Activated CD8-positive, alpha-beta memory T cell treated with anti-CD3 and anti-CD28 coated beads, Interleukin-2, amount 50 U/mL, for 4 hours (primary cell): ENCODE data around the gene GNAO1.

ENCODE experiments used
- DNase-seq: peaks from one replicate; pipeline ENCODE4 v3.0.0-alpha.2; 2020

Gene GNAO1

DNA sequence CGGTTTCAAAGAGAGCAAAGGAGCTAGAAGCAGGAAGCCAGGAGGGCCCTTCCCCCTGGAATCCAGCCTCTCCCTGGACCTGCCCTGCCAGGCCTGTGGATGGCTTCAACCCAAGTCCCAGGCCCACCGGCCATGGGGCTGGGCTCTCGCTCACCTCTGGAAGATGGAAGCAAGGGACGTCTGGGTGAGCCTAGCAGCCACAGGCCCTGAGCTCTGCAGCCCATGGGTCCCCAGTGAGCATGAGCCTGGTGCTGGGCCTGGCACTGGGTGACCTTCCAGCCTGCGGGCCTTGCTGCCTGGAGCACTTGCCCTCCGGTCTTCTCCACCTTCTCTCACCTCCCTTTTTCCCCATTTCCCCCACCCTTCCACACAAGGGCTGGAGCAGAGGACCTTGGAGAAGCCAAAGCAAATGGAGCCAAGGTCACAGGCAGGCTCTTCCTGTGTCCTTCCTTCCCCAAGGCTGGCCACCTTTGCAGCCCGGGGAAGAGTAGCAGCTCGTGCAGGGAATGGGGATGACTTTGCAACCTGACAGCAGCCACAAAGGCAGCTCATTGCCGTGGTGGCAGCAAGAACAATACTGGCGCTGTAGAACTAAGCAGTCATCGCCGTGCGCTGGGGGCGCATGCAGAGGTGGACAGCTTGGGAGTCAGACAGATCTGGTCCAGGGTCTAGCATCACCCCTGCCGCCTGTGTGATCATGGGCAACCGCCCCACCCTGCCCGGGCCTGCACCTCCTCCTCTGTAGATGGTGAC, 147.5 kb downstream of the GNAO1 start:
- DNase-seq = no peak

DNA sequence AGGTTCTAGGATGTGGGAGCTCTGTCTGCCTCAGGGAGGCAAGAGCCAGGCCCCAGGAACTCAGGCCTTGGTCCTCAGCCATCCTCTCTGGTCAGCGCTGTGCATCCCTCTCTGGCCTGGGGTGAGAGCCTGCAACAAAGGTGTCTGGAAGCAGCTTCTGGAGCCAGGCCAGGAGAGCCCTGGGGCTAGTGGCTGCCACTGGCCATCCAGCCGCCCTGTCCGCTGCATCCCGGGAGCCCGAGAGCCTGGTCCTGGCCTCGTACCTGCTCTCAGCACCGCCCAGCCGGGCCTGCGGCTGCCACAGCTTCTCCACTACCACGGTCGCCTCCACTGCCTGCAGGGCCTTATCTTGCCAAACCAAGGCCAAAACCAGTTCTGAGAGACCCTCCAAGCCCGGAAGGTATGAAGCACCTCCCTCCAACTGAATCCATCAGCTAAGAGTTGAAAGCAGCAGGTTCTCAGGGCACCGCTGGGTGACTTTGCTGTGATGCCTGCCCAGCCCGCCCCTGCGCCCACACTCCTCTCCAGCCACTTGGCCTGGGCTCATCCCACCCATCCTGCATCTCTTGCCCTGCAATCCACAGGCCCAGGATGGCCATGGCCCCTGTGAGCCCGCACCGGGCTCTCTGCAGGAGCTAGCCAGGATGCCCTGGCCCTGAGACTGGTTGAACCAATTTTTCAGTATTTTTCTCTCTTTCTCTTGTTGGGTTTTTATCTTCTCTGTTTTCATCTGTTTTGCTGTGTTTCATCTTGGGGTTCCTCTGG, 148.3 kb downstream of the GNAO1 start:
- no peak for DNase-seq

DNA sequence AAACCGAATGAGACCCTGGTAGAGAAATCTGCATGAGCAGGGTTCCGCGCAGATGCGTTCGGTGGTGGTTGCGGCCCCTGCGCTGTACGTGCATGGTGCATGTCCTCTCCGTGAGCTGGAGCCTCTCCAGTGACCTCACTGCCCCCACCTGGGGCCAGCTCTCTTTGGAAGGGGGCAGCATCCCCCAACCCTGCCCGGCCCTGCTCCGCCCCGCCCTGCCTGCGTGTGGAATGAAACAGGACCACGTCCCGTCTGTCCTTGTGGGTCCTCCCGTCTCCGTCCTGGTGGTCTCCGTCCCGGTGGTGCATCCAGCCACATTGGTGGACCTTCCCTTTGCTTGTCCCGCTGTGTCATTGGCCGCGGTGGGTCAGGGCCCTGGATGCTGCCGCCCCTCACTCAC, 149.1 kb downstream of the GNAO1 start:
- DNase-seq = no peak

DNA sequence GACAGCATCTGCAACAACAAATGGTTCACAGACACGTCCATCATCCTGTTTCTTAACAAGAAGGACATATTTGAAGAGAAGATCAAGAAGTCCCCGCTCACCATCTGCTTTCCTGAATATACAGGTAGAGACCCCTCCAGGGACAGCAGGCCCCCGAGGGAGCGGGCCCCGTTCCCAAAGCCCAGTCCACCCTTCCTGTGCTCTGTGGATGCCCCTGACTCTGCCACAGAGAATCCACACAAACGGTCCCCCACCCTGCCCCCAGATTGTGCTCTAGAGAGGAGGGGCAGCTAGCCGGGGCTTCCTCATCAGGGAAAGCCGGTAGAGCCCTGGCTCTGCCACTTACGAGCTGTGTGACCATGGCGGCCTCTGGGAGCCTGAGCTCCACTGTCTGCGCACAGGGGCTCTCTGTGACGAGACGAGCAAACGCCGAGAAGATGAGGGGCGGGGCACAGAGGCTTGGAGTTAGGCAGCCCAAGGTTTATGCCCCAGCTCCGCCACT, 149.6 kb downstream of the GNAO1 start:
- DNase-seq = no peak

DNA sequence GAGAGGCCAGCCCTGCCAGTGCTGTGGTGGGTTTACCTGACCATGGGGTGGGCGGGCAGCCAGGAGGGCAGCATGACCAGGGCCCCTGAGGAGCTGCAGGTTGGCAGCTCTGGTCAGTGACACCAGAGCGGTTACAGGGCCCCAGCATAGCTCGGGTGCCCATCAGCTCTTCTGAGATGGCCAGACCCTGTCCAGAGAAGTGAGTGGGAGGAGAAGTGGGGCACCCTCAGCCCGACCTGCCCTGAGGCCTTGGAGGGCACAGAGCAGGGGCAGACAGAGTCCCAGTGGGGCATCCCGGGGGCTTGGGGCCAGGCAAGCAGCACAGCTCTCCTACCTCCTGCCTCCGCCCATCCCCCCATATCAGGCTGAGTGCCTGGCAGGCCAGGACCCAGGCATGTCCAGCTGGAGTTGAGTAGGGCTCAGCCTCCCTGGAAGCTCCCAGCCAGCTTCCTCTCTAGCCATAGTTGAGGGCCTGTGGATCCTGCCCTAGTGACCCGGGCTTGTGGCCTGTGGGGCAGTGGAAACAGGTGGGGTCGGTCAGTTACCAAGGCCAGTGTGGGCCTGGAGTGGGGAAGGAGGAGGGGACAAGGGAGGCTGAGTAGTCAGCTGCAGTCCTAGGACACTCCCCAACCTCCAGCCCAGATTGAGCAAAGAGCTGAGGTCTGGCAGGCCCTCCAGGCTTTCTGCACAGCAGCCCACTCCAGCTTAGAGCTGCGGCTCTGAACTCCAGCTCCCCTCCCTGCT, 150.5 kb downstream of the GNAO1 start:
- DNase-seq = no peak

DNA sequence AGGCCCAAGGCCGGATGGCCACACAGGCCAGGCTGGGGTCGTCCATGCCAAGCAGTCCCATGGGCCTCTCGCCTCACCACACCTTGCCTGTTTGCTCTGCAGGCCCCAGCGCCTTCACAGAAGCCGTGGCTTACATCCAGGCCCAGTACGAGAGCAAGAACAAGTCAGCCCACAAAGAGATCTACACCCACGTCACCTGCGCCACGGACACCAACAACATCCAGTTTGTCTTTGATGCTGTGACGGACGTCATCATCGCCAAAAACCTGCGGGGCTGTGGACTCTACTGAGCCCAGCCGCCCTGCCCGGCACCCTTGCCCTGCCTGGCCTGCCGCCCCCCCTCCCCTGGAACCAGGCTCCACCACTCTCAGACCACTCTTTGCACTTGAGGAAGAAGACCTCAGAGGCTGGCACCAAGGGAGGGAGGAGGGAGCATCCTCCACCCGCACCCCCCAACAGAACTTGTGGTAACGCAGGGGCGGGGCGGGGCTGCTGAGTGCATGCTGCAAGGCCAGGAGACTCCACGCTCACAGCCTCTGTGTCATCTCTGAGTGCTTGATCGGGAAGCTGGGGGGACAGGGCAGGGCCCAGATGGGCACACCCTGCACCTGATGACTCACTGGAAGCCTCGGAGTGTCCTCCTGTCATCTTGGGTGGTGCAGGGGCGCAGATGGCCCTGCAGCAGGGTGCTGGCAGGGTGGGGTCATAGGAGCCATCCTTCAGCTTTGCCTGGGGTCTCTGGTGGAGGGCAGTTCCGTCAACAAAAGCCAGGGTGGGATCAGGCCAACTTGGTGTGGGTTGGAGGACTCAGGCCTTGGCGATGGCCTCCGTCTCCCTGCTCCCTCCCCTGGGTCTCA, 152.6 kb downstream of the GNAO1 start:
- DNase-seq = no peak

DNA sequence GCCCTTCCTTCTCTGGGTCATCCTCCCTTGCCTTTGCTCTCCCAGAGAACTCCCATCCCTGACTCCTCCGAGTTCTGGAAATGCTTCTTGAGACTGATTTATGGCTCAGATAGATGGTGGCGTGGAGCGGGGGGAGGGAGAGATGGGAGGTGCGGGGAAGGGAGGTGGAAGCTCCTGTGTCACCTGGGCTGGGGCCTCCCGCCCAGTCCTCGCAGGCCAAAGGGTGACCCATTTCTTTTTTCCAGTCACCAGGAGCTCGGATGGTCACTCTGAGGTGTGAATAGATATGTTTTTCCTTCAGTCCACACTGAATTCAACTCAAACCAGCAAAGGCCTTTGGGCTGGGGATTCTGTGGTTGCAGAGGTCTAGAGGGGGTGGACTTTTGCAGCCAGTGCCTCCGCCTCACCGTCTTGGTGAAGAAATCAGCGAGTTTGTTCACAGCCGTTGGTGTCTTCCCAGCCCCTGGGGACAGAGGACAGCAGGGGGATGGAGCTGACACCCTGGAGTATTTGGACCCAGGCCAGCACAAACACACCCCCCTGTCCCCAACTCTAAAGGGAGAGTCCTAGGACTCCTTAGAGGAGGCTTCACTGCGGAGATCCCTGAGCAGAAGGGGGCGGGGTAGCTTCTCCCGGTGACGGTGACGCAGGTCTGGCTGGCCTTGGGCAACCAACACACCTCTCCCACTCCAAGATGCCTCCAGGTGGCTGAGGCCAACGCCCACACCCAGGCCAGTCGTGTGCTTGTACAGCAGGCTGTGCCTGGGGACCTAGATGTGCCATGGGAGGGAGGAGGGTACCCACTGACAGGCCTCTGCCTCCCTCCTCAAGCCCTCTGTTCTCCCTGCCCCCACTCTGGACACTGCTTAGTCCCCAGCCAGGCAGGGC, 153.5 kb downstream of the GNAO1 start:
- DNase-seq = no peak

DNA sequence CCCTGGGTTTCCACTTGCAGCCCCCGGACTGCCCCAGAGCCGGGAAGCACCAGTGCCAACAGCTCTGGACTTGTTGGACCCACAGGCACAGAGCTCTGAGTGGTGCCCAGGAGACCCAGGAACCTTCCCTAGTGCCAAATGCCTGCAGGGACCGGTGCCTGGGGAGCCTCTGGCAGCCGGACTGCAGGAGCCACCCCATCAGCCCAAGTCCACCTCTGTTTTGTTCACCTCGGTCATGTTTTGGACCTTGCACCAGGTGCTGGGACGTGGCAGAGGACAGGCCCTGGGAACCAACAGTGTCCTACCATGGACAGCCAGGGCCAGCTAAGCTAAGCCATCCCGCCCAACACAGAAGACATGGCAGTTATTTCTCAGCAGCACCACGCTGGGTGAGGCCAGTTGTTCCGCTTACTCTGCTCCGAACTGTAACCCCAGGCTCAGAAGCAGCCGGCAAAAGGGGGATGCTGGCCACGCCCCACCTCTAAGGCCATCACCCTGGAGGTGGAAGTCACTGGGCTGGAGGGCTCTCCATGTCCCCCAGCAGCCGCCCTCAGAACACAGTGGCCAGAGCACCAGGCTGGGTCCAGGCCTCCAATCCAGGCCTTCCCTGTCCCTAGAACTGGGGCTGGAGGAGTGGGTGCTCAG, 154.2 kb downstream of the GNAO1 start:
- no peak for DNase-seq

DNA sequence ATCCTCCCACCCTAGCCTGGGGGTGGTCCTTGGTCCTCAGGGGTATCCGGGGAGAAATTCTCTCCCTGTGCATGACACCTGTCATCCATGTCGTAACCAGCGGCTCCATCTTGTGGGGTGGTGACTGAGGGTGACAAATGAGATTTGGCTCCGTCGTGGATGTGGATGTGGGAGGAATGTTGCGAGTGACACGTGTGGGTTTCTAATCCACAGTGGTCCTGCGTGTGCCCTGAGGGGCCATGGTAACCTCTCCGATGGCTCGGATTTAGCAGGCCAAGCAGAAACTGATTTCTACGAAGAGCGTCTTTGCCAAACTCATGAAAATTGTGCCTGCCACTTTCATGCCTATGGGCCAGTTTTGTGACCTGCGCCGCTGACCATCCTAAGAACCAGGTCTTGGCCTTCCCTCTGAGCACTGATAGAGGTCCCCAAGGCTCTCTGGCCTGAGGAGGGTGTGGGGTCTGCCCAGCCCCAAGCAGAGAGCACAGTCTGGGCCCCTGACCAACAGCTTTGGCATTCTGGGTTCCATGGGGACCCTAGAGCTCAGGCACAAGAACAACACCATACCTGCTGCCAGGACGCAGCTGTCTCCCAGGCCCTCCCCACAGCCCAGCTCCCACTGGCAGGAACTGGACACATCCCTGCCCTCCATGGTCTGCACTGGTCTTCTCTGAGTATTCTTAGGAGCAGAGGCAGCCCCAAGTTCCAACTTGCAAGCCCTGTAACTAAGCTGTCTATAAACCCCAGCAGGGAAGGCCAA, 155.0 kb downstream of the GNAO1 start:
- DNase-seq = no peak

DNA sequence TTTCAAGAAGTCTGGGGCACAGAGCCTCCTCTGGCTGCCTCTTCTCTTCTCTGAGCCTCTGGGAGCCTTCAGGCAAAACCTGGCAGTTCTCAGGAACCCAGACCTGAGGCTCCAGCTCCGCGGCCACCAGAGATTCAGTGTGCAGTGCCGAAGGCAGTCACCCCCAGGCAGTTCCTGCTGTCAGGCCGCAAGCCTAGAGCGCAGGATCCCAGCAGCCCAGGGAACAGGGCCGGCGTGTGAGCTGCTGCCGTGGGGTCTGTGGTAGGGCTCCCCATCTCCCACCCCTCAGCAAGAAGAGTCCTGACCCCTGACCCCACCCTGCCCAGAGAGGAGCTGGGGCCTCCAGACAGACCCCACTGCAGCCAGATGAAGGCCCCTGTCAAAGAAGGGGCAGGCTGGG, 155.9 kb downstream of the GNAO1 start:
- no peak for DNase-seq

DNA sequence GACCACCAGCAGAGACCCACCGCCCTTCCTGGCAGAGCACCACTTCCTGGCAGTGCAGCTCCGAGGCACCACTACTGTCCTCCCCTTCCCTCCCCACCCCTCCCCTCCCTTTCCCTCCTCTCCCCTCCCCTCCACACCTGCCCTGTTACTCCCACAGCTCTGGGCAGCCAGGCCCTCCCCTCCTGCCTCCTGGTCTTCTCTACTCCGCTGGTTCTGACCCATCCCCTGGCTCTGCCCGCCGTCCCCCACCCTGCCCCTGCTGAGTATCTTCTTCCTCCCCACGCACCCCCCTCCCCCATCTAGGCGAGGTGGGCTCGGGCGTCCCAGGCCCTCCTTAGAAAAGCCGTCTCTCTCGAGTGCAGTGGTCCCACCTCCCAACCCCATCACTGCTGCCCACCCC, 156.4 kb downstream of the GNAO1 start:
- DNase-seq = no peak

DNA sequence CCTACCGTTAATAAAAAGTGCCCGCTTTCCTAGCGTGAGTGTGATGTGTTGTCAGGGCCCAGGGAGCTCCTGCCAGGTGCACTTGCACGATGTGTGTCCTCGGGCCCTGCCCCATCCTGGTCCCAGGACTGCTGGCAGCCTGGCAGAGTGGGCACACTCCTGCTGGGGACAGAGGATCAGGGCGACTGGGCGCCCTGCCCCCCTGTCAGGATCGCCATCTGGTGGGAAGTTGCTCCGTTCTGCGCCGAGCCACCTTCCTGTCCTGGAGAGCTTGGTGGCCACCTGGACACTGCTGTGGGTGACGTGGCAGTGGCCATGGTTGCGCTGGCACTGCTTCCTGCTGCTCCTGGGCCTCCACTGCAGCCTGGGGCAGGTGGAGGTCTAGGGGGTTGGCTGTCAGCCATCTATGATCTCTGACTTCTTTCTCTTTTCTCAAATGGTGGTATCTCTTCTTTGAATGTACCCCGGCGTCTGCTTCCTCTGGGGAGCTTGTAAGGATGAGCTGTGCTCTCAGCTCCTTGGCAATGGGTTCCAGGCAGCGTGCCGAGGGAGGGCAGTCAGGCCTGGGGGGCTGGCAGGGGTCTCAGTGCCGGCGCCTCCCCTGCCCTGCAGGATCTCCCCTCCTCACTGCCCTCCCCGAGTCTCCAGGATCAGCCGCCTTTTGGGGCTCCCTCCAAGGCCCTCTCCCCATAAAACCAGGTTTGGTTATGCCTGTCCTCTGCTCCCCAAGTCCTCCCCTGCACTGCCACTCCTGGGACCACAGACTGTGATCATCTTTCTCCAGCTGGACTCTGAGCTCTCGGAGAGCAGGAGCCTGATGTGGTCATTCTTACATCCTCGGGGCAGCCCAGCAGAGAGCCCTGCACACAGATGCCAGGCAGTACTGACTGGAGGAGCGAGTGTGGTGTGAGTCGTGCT, 157.1 kb downstream of the GNAO1 start:
- DNase-seq = no peak

DNA sequence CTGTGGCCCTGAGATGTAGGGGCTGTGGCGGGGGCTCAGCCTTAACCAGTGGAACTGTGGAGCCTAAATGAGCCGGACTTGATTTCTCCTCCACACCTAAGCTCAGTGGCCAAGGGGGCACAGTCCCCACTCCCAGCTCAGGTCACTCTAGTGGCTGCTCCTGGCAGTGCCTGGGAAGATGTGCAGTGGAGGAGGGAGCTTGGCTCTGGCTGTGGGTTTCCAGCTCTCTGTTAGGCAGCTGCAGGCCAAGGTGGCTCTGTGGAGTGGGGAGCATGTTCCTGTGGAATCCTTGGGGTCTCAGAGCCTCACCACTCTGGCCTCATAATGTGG, 157.8 kb downstream of the GNAO1 start:
- no peak for DNase-seq

DNA sequence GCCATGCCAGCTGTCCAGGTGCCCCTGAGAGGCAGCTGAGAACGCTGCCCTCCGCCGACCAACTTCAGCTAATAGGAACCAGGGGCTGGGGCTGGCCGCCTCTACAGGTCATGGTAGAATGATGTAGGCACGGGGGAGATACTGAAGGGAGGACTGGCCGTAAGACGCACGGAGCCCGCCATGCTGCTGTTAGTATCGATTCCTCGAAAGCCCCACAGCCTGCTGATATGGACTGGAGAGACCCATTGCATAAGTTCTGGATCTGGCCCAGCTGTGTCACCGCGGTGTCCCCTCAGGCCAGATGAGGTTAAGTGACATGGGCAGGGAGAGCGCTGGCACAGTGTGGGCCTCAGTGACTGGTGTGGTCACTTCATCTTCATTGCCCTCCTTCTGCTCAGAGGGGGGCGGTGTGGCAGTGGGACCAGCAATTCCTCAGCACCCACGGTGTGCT, 158.4 kb downstream of the GNAO1 start:
- no peak for DNase-seq

DNA sequence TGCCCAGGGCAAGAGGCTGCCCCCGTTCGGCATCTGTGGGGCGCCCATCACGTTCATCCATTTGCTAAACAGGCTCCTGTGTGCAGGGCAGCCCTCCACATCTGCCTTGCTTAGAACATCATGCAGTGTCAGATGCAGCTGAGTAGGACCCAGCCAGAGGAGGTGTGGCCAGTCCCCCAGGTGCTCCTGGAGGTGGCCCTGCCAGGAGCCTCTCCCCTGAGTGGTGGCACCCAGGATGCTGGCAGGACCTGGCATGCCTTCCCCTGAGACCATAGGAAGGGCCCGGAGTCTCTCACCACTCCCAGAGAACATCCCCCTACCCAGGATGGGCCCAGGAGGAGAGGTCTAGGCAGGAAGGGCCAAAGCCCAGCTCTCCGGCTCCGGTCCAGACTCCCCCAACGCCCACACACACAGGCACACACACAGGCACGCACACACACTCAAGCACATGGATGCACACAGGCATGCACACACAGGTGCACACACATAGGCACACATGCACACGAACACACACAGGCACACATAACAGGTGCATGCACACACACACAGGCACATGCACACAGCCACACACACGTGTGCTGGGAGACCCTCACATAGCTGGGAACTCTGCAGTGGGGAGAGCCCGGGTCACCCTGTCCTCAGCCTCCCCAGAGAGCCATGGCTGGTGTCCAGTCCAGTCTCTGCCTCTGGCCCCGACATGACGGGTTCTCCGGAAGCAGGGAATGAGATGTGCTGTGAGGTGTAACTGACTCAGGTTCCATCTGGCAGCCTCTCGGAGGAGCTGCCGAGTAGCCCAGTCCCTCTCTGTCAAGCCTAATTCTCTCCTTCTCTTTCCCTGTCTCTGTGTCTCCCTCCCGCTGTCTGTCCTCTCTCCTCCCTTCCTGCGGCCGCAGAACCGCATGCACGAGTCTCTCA, 159.5 kb downstream of the GNAO1 start:
- no peak for DNase-seq

DNA sequence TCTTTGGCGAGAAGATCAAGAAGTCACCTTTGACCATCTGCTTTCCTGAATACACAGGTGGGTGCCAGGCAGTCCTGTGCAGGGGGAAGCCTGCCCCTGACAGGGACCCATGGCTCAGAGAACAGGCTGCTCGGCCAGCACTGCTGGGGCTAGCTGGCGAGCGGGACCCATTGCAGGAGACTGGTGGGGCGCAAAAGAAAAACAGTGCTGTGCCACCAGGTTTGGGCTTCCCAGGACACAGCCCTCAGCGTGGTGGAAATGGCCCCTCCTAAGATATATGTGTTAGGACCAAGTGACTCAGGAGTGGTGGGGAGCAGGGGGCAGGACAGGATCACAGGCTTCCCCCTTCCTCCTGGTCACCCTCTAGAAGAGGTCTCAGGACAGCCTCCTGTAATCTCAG, 160.2 kb downstream of the GNAO1 start:
- no peak for DNase-seq

DNA sequence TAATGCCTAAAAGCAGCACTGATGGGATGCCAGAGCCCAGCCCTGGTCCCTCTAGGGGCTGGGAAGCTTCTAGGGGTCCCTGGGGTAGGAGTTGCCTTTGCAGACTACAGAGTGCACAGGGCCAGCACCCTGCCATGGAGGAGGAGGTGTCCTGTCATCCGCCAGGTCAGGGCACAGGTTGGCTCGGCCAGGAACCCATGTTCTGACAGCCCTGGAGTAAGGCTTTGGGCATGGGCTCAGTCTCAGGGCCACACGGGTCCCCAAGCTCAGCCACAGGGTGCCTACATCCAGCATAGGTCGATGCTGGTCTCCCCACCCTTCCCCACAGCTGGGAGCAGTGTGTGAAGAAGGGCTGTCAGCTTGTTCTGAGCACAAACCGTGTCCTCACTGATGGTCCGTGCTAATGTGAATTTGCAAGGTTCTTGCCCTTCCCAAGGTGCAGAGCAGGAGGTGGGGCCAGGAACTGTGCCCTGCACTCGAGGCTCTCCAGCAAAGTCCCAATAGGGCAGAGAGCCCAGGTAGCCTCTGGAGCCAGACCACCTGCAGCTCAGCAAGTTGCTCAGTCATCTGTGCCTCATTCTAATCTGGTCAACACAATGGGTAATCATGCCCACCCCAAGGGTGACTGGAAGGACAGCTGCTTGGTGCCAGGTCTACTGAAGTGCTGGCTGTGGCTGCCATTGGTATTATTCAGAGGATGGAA, 161.2 kb downstream of the GNAO1 start:
- no peak for DNase-seq
